GM08714 (cell line): ENCODE measurements around the gene ABI3BP.

Experiments
- H3K4me3 ChIP-seq: fragments of 200-500 bp; sonication (Bioruptor generic); 2 replicates; pipeline ENCODE4 v1.5.1; 2014; ENCODE audit warnings: mild to moderate bottlenecking, low read length, inconsistent platforms
- ZNF274 ChIP-seq: IDR thresholded peaks from 2 replicates; pipeline ENCODE4 v1.6.1; 2012; ENCODE audit warnings: mild to moderate bottlenecking, low read depth, low read length

ABI3BP gene

DNA sequence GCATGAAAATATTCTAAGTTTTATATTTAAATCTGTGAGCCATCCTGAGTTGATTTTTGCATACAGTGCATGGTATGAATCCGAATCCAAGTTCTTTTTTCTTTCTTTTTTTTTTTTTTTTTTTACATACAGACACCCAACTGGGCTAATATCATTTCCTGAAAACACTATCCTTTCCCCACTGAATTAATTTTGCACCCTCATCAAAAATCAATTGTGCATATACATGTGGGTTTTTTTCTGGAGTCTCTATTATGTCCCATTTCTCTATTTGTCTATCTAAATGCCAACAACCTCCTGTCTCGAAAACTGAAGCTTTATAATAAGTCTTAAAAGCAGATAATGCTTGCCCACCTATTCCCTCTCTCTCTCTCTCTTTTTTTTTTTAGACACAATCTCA, 5.9 kb upstream of the ABI3BP start:
- H3K4me3 ChIP-seq: no peak overlapping the region
- no peak for TF ChIP-seq ZNF274

DNA sequence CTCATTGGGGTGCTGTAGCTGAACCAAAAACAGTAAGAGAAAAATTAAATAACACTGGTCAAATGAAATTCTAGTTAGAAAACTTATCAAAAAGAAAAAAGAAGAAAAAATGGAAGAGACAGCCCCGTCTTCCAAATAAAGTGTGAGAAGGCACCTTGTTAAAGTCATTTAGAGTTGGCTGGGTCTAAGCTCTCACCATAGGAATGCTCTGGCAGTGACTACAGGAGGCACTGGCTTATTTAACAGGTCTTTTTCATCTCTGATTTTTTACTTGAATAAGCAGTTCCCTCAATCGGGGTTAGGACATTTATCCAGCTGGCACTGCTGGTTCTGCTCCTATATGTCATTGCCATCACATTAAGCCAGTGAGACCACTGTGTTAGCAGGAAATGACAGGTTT, 1.6 kb upstream of the ABI3BP start:
- no peak for TF ChIP-seq ZNF274
- H3K4me3 ChIP-seq: no peak overlapping the region

DNA sequence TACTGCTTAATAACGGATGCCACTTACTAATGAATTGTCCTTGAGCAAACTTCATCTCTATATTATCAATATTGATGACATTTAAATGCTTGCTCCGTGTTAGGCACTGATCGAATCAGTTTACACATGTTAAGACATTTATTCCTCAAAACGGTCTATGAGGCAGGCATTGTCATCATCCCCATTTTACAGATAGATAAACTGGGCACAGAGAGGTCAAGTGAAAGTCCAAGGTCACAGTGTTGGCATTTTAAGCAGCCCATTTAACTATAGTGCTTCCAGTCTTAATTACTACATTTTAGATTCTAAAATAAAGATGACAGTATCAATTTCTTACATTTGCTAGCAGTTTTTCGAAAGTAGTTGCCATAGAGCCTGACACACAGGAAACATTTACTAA, 966 bp upstream of the ABI3BP start:
- no peak for TF ChIP-seq ZNF274
- no peak overlapping the region for H3K4me3 ChIP-seq

DNA sequence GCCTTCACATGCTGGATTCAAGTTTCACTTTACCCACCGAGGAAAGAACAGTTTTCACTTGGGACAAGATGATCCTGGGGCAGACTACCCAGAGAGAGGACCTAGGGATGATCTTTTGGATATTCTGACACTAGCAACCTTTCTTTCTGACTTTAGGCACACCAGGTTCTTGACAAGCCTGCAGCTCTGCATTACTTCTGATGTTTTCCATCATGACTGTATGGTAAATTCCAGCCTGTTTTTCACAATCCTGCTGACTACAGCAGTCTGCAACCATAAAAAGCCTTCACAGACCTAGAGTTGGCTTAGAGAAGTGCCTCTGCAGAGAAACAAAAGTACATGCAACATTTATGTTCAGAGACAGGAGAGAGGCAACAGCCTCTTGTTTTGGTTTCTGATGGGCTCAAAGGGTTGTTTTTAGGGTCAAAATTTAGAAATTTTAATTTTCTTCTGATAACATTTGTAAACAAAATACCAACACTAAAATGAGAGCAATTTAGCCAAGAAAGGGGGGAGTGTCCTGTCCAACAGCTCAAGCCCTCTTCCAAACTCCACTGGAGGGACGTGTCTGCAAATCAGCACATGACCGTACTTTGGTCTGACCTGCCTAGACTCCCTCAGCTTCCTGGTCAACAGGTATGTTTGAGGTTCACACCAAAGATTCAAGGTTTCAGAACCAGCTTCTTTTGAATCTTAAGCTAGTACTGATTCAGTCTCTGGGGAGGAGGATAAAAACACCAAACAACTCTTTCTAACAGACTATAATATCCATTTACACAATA, 799 bp downstream of the ABI3BP start:
- no peak for TF ChIP-seq ZNF274
- no peak overlapping the region for H3K4me3 ChIP-seq

DNA sequence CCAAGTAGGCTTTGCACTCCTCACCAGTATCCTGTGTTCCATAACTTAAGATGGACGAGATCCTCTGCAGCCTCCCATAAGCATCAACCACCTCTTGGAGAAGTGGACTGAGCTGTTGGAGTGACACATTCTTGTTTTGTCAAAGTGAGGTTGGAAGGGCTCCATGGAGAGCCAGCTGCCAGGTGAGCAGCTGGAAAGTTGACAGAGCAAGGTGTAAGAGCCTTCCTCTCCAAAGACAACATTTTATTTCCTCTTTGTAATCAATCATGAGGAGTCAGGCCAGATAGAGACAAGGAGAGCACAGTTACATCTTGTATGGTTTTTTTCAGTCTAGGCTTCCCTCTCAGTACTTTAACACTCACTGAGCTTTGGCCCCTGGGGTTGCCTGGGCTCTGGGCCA, 5.1 kb downstream of the ABI3BP start:
- no peak for TF ChIP-seq ZNF274
- H3K4me3 ChIP-seq: no peak overlapping the region

DNA sequence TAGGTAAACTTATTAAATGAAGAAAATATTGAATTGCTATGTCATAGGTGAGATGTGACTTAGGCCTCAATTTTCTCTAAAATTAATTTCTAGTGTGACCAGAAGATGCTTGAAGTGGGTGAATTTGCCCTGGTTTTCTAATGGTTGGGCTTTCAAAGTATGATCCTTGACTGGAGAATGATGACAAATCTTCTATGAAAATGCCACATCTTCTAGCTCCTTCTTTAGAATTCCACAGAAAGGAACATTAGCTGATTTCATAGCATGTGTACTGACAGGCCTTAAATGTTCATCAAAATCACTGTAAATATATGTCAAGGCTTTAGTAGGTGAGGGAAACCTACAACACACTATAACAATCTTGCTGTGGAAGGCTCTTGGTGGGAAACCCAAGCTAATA, 8.9 kb downstream of the ABI3BP start:
- no peak overlapping the region for H3K4me3 ChIP-seq
- TF ChIP-seq ZNF274: no peak

DNA sequence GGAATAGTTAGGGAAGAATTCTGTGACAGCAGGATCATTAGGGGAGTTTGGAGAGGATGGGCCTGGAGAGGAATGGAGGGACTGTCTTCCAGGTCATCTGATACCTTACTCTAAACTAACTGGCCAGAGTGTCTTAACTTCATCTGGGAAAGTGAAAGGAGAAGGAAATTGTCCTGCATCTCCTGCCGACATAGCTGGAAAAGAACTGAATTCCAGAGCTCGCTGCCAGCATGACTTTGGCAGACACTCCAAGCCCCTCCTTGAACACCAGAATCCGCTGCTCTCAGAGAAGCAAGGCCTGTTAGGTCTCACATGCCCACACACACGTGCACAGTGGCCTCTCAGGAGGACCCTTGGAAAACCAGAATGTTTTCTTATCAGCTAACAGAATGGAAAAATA, 10.5 kb downstream of the ABI3BP start:
- no peak for TF ChIP-seq ZNF274
- no peak overlapping the region for H3K4me3 ChIP-seq

DNA sequence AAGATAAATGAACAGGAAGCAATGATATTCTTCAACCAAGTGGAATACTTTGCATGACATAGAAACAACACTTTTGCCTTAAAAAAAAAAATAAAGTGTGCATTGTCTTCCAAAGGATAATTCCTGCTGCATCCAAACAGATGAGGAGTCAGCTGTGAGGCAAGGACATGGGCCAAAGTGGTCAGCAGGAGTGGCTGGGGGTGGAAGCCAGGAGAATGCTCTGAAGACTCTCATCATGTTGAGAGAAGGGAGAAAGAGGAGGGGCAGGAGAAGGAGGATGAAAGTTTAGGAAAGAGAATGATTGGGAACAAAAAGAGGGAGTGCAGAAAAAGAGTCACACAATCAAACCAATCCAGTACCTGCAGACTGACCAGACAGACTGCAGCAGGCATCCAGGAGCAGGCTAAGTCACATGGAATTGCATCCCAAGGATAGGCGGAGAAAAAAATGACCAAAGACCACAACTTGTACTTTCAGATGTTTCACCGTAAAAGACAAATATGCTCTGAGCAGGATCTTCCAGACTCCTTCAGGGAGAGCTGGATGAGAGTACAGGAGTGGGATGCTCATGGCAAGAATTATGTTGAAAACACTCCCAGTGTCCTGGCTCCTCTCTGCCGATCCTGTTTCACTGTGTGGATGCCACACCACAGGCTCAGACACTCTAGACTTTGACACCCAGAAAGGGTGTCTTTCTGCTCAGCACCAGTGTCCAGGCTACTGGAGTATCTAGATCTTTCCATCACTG, 11.9 kb downstream of the ABI3BP start:
- TF ChIP-seq ZNF274: no peak
- no peak overlapping the region for H3K4me3 ChIP-seq

DNA sequence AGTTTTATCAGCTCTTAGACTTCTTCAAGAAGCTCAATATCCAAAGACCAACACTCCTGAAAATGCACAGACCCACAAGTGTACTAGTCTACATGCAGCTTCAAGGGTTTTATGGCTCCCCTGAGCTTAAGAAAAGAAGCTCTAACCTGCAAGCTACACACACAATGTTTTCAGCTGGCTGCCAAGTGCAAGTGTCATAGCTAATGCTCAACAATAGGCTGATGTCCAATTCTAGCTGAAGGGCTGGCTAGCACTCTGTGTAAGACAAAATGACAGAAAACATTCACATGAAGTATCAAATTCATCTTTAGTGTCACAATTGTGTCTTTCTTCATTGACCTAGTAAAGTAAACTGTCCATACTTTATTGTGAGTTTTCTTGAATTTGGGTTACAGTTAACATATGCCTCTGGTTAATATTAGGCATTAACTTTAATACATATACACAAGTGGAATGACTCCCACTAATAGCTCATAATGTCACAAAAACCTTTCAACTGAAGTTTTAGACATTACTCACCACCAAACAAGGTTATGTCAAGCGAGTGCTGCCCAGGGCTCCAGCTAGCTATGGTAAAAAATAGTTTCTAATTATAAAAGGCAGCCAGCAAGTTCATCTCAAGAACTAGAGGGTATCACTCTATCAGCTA, 15.1 kb downstream of the ABI3BP start:
- H3K4me3 ChIP-seq: no peak overlapping the region
- no peak for TF ChIP-seq ZNF274

DNA sequence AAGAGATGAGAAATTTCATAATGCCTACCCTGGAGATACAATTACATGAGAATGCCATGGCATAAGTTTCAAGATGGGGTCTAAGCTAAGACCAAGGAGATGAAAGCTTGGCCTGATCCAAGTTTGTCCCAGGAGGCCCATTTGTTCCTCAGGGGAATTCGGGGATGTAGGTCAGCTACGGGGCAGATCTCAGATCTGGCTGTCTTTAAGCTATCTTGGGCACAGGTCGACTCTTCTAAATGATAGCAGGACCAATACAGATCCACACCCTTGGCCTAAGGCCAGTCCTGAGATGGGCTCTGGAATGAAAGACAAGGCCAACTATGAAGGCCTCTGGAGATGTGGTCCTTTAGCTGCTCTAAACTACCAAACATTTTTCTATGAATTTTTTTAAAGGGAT, 16.6 kb downstream of the ABI3BP start:
- H3K4me3 ChIP-seq: no peak overlapping the region
- no peak for TF ChIP-seq ZNF274

DNA sequence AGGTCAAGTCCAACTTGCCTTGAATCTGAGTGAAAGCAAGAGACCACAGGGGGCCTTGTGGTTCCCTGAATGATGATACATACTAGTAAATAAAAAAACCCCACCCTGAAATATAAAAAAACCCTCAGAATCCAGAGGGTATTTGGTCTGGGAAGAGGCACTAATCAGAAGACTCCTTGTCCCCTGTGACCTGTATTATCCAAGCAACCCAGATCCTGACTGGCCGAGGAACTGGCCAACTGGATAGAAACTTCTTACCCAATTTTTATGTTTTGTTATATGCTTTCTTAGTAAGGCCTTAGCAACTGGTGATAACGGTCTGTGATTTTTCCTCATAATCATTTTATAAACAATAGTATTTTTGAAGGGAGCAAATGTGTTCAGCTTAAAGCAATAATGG, 17.5 kb downstream of the ABI3BP start:
- TF ChIP-seq ZNF274: no peak
- no peak overlapping the region for H3K4me3 ChIP-seq

DNA sequence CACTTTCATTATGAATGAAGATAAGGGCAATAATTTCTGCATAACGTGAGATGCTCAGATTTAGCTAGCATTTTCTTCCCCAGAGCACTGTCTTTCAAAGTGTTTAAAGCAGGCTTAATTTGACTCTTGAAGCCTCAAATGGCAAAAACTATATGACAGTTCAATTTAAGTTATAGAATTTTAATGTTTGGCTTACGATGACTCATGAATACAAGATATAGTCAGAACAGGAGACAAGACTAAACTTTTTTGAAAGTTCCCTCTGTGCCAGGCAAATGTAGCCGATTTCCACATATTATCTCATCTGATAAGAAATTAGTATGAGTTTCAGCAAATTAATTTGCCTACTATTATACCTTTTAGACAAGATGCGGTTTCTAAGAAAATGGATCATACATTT, 19.6 kb downstream of the ABI3BP start:
- H3K4me3 ChIP-seq: no peak overlapping the region

DNA sequence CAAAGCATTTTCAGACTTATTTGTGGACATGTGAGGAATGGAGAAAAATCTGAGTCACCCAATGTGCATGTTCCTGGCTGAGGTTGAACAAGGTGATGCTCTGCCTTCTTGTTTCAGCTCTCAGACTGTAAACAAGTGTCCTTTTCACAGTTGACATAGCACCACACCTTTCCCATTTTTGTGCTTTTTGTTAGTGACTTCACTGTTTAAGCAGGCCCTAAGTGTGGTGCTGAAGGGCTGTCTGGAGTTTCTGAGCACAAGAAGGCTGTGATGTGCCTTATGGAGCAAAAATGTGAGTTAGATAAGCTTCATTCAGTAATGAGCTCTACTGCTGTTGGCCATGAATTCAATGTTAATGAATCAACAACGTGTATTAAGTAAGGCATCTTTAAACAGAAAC, 20.4 kb downstream of the ABI3BP start:
- H3K4me3 ChIP-seq: no peak overlapping the region
- TF ChIP-seq ZNF274: no peak

More for the DNA sequence above, 19.6 kb downstream of the ABI3BP start:
- no peak for TF ChIP-seq ZNF274

DNA sequence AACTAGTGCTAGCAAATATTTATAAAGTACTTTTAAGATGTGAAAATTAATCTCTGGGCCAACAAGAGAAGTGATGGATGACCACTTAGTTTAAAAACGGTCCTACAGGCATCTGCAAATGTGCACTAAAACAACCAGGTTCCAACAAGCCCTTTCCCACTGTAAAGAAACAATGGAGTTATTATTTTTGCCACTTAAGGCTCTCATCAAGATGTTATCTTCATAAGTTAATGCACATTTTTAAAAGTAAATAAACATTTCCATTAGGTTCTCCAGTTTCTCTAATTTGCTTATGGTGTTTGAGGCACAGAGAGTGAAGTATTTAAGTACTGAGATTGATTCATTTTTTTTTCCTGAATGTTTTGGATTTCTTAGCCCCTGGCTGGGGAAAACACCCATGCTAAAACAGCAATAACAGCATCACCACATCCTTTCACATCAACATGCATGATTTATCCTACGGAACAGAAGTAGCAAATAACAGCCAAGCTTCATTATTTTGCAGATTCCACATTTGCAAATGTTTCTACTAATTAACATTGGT, 20.8 kb downstream of the ABI3BP start:
- H3K4me3 ChIP-seq: no peak overlapping the region
- no peak for TF ChIP-seq ZNF274

DNA sequence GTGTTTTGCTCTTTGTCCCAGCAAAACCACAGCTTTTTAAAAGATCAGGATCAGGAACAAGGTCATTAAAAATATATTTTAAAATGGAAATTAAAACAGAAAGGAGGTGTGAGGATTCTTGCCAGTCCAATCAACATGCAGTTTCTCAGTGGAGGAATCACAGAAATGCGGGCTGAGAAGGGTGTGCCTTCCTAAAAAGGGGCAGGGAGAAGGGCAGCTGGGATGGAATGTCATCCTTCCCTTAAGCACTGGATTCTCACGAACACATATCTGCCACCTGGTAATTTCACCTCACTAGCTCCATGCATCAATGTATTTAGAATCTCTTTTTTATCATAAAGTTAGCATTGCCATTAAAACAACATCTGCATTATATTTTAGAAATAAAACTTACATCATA, 21.4 kb downstream of the ABI3BP start:
- H3K4me3 ChIP-seq: no peak overlapping the region
- no peak for TF ChIP-seq ZNF274
